Prostate gland (tissue), 2 donors: Measurements from ENCODE around the gene ITLN1.

Experiments used
- POLR2A ChIP-seq: fragments of 450-650 bp; IDR thresholded peaks from one replicate; pipeline ENCODE4 v1.6.1; 2016; ENCODE audit warnings: antibody characterized with exemption, mild to moderate bottlenecking
- POLR2AphosphoS5 ChIP-seq: sonication (generic); formaldehyde crosslinking; IDR thresholded peaks from one replicate; pipeline ENCODE4 v1.6.1; 2017; ENCODE audit warnings: antibody characterized with exemption
- TF ChIP-seq, protein P1 (sequence below), 4 experiments: fragments of 200-600 bp in 2 of 4; fragments of 450-650 bp in 2 of 4; sonication (generic) in 2 of 4; IDR thresholded peaks; 1 replicate in 3 of 4; 2 replicates in 1 of 4; pipeline ENCODE4 v1.5.1; 2016 to 2019; ENCODE audit warnings: antibody characterized with exemption in 4 of 4, mild to moderate bottlenecking in 2 of 4, moderate library complexity in 2 of 4

DNA sequence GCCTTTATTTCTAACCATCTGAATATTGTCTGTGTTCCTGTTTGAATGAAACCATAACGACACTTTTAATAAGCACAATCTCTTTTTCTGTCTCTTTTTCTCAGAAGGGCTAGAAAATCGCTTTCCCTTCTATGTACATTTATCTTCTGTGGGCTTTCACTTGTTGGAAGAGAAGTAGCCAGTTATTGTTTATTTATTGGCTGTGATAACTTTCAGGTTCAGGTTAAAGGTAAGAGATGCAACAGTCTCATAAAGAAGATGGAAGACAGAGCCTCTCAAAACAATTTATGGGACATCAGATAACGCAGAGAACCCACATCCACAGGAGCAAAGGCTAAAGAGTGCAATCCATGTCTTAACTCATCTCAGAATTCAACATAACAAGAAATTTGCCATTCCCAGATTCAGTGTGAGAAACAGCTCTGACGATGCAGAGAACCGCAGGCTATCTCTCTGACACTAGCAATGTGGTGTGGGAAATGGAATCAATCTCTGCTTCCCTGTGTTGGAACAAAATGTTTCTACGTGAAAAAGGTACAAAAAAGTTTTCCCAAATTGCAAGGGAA is 18.2 kb downstream of the ITLN1 start:
- TF ChIP-seq POLR2AphosphoS5, result no peak
- TF ChIP-seq, protein P1, sequence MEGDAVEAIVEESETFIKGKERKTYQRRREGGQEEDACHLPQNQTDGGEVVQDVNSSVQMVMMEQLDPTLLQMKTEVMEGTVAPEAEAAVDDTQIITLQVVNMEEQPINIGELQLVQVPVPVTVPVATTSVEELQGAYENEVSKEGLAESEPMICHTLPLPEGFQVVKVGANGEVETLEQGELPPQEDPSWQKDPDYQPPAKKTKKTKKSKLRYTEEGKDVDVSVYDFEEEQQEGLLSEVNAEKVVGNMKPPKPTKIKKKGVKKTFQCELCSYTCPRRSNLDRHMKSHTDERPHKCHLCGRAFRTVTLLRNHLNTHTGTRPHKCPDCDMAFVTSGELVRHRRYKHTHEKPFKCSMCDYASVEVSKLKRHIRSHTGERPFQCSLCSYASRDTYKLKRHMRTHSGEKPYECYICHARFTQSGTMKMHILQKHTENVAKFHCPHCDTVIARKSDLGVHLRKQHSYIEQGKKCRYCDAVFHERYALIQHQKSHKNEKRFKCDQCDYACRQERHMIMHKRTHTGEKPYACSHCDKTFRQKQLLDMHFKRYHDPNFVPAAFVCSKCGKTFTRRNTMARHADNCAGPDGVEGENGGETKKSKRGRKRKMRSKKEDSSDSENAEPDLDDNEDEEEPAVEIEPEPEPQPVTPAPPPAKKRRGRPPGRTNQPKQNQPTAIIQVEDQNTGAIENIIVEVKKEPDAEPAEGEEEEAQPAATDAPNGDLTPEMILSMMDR (IDR thresholded peaks at IDR 0.05), result no peak
- no peak for TF ChIP-seq POLR2A
